ENCODE data around the gene C1orf167. TPM values are rescaled to one million over a fixed set of nuclear protein-coding genes. Genes with fewer than 3 reads are reported as not detected.

Gene C1orf167
- total and polyA plus RNA-seq, 2 experiments from 2014 or later, result 1.7 to 2.2 TPM

- no peak for TF ChIP-seq ZNF462 (CRISPR knock-in tag; IDR thresholded peaks at IDR 0.05)
- no peak for TF ChIP-seq POLR2AphosphoS5 (IDR thresholded peaks at IDR 0.05; ENCODE audit: low read depth)
- TF ChIP-seq REST (IDR thresholded peaks at IDR 0.05; ENCODE audit: unreplicated experiment), result no peak
Measured at GRCh38 chr1:11770011-11770410, 8.0 kb downstream of the C1orf167 start (continued).

GRCh38 chr1:11771481-11772043, 9.6 kb downstream of the C1orf167 start:
- H3K27ac ChIP-seq (ENCODE audit: low read depth), result no peak overlapping the region
- no peaks in the 10 kb centered on the region for H3K36me3 ChIP-seq (ENCODE audit: insufficient read depth)
- H3K36me3 Mint-ChIP-seq (ENCODE audit: low read depth), result no peaks in the 10 kb centered on the region
- no peaks in the 10 kb centered on the region for H3K9me2 ChIP-seq (ENCODE audit: insufficient read depth)
- DNase-seq (ENCODE audit: low spot score), result no peak
- ATAC-seq, result no peak
- no peak overlapping the region for H3K4me3 Mint-ChIP-seq
- no peak overlapping the region for H3K27ac Mint-ChIP-seq
- no peaks in the 10 kb centered on the region for H4K20me1 ChIP-seq (replicated peaks; ENCODE audit: insufficient read depth)
- H3K4me1 Mint-ChIP-seq, result peaks cover 3% of the 10 kb centered on the region; the same call in 1 of the 3 replicates
- no peaks in the 10 kb centered on the region for H3K4me1 ChIP-seq (ENCODE audit: insufficient read depth)
- H3F3A ChIP-seq (replicated peaks; ENCODE audit: low read depth), result peaks cover 2% of the 10 kb centered on the region; the same call in 1 of the 2 replicates
- H3K27me3 ChIP-seq (ENCODE audit: insufficient read depth), result no peaks in the 10 kb centered on the region
- H2AFZ ChIP-seq, result no peak overlapping the region; the same call in 1 of the 2 replicates
- H3K27me3 Mint-ChIP-seq (ENCODE audit: insufficient read depth, low read depth, poor library complexity), result peaks cover 15% of the 10 kb centered on the region
- H3K4me2 ChIP-seq, result no peak overlapping the region
- H3K79me2 ChIP-seq (replicated peaks; ENCODE audit: insufficient read depth), result no peaks in the 10 kb centered on the region
- H3K4me3 ChIP-seq, result no peak overlapping the region
- H3K9me3 Mint-ChIP-seq, result no peaks in the 10 kb centered on the region
- TF ChIP-seq CREB1 (CRISPR knock-in tag; IDR thresholded peaks at IDR 0.05; ENCODE audit: low read depth) (no peak), ZNF331 (CRISPR knock-in tag; IDR thresholded peaks at IDR 0.05; ENCODE audit: low read depth) (no peak), EZH2 (IDR thresholded peaks at IDR 0.05; ENCODE audit: low read depth, unreplicated experiment) (no peak)
